GM12872 (cell line): ENCODE measurements around the gene UPB1.
A peak's percentile ranks its signal among the peaks of the same experiment; 100 is the strongest.

Experiments
- CTCF ChIP-seq: IDR thresholded peaks from 3 replicates; pipeline ENCODE4 v1.5.1; 2011; ENCODE audit warnings: low read depth, mild to moderate bottlenecking, low read length, moderate library complexity; ENCODE audit not compliant: insufficient read depth

The UPB1 gene

GRCh38 chr22:24564376-24565058 lies 69.4 kb downstream of the UPB1 start:
- TF ChIP-seq CTCF = no peak

- TF ChIP-seq CTCF = no peak
Observed at GRCh38 chr22:24565077-24565476, 69.9 kb downstream of the UPB1 start.

- no peak for TF ChIP-seq CTCF
Observed at GRCh38 chr22:24566899-24567511, 71.9 kb downstream of the UPB1 start.

- TF ChIP-seq CTCF = 0 out of 3 replicates have a peak, but pooled peaks have one; percentile 1
Observed at GRCh38 chr22:24567668-24568067, 72.5 kb downstream of the UPB1 start.

- TF ChIP-seq CTCF = no peak
Observed at GRCh38 chr22:24571266-24571665, 76.1 kb downstream of the UPB1 start.

- TF ChIP-seq CTCF = no peak
Observed at GRCh38 chr22:24576778-24577177, 81.6 kb downstream of the UPB1 start.
